ENCODE data around the gene CRHR2.

GRCh38 chr7:30657131-30657530 lies 25.1 kb downstream of the CRHR2 start:
- TF ChIP-seq CTCF (conservative IDR thresholded peaks at IDR 0.05; ENCODE audit: low read depth, low read length) (no peak), EZH2 (IDR thresholded peaks at IDR 0.05; ENCODE audit: borderline replicate concordance, low read depth, low read length, poor library complexity, severe bottlenecking) (no peak)

All from A673 (cell line).